A673 (cell line): ENCODE results near the gene RHO.
"Not testable (repeated sequence)": the region's sequence is repeated elsewhere in the genome, so short reads cannot be mapped to it uniquely, and the experiment has no call there.

Experiments used
- CTCF ChIP-seq: fragments of 300-800, 200-600 bp; sonication (generic); conservative IDR thresholded peaks from 2 replicates; pipeline ENCODE4 v1.5.1; 2017; ENCODE audit warnings: low read depth, mild to moderate bottlenecking, antibody characterized with exemption, low read length, moderate library complexity, mixed read lengths
- EZH2 ChIP-seq: fragments of 200-600 bp; sonication (generic); IDR thresholded peaks from 2 replicates; pipeline ENCODE4 v1.6.1; 2017; ENCODE audit warnings: borderline replicate concordance, low read depth, mild to moderate bottlenecking, mixed read lengths, antibody characterized with exemption, low read length; ENCODE audit not compliant: poor library complexity, severe bottlenecking

- not testable (repeated sequence) for TF ChIP-seq CTCF, EZH2
Observed at GRCh38 chr3:129497876-129498275, 30.6 kb upstream of the RHO start.
